Stimulated activated naive CD8-positive, alpha-beta T cell treated with anti-CD3 and anti-CD28 coated beads, Interleukin-15, Interleukin-2, amounts not matched to agents 100 U/mL and 50 U/mL, for 24 hours (primary cell): Measurements from ENCODE around the gene SCN1B.
A peak's percentile ranks its signal among the peaks of the same experiment; 100 is the strongest.
"Not testable (repeated sequence)": the region's sequence is repeated elsewhere in the genome, so short reads cannot be mapped to it uniquely, and the experiment has no call there.

Experiments used
- ATAC-seq: fragments of 150-1000 bp; cut with Tn5 transposase; one replicate; pipeline ENCODE4 v1.10.0; 2021
- DNase-seq: peaks from one replicate; pipeline ENCODE4 v3.0.0; 2021

SCN1B gene

GRCh38 chr19:35037716-35038622, 7.7 kb downstream of the SCN1B start:
- ATAC-seq (no peak), DNase-seq (no peak)

GRCh38 chr19:35038623-35039512, 8.6 kb downstream of the SCN1B start:
- peak; percentile 22 for ATAC-seq
- no peak for DNase-seq

- ATAC-seq (no peak), DNase-seq (no peak)
Measured at GRCh38 chr19:35039881-35040825, 9.9 kb downstream of the SCN1B start.

GRCh38 chr19:35040826-35041547, 10.7 kb downstream of the SCN1B start:
- DNase-seq: peak; percentile 45
- no peak for ATAC-seq

GRCh38 chr19:35041548-35042055, 11.3 kb downstream of the SCN1B start, which contains the start of gene HPN:
Gene HPN, plus strand, starts transcription at chr19:35041721. Its CDS starts 786 bp downstream, at chr19:35042507.
- ATAC-seq: no peak

GRCh38 chr19:35042056-35042730, 11.9 kb downstream of the SCN1B start:
- ATAC-seq (no peak), DNase-seq (no peak)

More at GRCh38 chr19:35041548-35042055, 11.3 kb downstream of the SCN1B start, which contains the start of gene HPN:
- DNase-seq: no peak

- ATAC-seq (no peak), DNase-seq (no peak)
Measured at GRCh38 chr19:35042954-35043604, 12.8 kb downstream of the SCN1B start.

GRCh38 chr19:35043906-35044305, 13.6 kb downstream of the SCN1B start:
- DNase-seq (no peak), ATAC-seq (no peak)

GRCh38 chr19:35044317-35045117, 14.2 kb downstream of the SCN1B start:
- peak; percentile 75 for DNase-seq
- ATAC-seq: no peak

GRCh38 chr19:35045667-35046300, 15.5 kb downstream of the SCN1B start:
- DNase-seq: peak; percentile 43
- peak; percentile 87 for ATAC-seq

GRCh38 chr19:35046461-35046860, 16.2 kb downstream of the SCN1B start:
- no peak for ATAC-seq
- no peak for DNase-seq

GRCh38 chr19:35048911-35049411, 18.7 kb downstream of the SCN1B start:
- ATAC-seq (no peak), DNase-seq (no peak)

GRCh38 chr19:35049456-35049855, 19.2 kb downstream of the SCN1B start:
- no peak for DNase-seq
- ATAC-seq: no peak

GRCh38 chr19:35050662-35051061, 20.4 kb downstream of the SCN1B start:
- not testable (repeated sequence) for ATAC-seq, DNase-seq

- DNase-seq, ATAC-seq: not testable (repeated sequence)
Measured at GRCh38 chr19:35051268-35051667, 21.0 kb downstream of the SCN1B start.

GRCh38 chr19:35051796-35052195, 21.5 kb downstream of the SCN1B start:
- no peak for ATAC-seq

GRCh38 chr19:35052599-35053190, 22.4 kb downstream of the SCN1B start:
- ATAC-seq (no peak), DNase-seq (no peak)

More at GRCh38 chr19:35051796-35052195, 21.5 kb downstream of the SCN1B start:
- DNase-seq: no peak
